ENCODE measurements around the gene ZBTB5.

Gene ZBTB5

DNA sequence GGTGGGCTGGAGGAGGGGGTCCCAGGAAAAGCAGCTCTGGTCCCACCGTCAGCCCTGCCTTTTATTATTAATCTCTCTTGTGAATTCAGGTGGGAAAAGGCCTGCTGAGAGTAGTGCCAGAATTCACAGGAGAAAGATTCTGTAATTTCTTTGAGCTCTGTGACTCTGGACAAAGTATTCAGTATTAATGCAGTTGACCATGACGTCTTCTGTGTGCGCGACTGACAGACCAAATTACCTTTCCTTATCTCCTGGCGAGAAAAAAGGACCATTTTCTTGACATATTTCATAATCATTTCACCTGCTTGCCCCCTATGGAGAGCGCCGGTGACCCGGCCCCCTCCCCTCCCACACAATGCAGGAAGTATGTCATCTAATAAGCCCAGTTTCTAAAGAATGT lies 69.6 kb downstream of the ZBTB5 start:
- H3K4me3 ChIP-seq (ENCODE audit: low read depth, low read length) = no peak overlapping the region
- TF ChIP-seq, protein P1, sequence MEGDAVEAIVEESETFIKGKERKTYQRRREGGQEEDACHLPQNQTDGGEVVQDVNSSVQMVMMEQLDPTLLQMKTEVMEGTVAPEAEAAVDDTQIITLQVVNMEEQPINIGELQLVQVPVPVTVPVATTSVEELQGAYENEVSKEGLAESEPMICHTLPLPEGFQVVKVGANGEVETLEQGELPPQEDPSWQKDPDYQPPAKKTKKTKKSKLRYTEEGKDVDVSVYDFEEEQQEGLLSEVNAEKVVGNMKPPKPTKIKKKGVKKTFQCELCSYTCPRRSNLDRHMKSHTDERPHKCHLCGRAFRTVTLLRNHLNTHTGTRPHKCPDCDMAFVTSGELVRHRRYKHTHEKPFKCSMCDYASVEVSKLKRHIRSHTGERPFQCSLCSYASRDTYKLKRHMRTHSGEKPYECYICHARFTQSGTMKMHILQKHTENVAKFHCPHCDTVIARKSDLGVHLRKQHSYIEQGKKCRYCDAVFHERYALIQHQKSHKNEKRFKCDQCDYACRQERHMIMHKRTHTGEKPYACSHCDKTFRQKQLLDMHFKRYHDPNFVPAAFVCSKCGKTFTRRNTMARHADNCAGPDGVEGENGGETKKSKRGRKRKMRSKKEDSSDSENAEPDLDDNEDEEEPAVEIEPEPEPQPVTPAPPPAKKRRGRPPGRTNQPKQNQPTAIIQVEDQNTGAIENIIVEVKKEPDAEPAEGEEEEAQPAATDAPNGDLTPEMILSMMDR (IDR thresholded peaks at IDR 0.05; ENCODE audit: low read depth, low read length) = no peak

DNA sequence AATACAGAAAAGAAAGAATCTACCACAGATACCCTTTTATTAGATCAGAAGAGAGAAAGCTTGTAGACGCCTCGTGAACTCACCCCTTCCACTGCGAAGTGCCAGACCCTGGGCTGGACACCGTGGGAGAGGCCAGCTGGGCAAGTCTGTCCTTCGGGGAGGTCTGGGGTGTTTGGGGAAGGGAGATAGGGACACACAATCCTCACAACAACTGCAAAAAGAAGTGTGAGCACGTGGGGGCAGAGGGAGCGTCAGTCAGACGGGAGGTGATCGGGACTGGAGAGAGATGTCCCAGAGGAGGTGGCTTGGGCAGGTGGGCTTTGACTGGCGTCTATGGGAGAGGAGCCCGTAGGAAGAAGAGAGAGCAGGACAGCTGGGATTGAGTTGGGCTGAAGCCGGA lies 70.0 kb downstream of the ZBTB5 start:
- TF ChIP-seq, protein P1 (IDR thresholded peaks at IDR 0.05; ENCODE audit: low read depth, low read length) = no peak
- no peak overlapping the region for H3K4me3 ChIP-seq (ENCODE audit: low read depth, low read length)

DNA sequence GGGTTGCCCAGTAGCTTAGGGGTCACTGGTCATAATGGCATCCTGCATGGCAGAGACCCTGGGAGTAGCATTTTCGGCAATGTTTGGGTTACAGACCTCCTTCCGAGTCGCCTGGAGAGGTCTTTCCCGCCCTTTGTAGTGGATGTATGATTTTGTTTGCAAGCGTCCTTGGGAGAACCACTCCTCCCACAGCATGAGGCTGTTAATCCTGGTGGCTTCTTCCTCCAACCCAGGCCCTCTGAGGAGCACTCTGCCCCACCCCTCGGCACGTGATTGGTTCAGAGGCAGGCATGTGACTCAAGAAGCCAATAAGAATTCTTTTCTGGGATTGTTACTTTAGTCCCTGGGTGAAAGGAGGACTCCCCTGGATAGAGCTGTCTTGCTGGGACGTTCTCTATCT lies 73.0 kb downstream of the ZBTB5 start:
- TF ChIP-seq, protein P1 (IDR thresholded peaks at IDR 0.05; ENCODE audit: low read depth, low read length) = no peak

DNA sequence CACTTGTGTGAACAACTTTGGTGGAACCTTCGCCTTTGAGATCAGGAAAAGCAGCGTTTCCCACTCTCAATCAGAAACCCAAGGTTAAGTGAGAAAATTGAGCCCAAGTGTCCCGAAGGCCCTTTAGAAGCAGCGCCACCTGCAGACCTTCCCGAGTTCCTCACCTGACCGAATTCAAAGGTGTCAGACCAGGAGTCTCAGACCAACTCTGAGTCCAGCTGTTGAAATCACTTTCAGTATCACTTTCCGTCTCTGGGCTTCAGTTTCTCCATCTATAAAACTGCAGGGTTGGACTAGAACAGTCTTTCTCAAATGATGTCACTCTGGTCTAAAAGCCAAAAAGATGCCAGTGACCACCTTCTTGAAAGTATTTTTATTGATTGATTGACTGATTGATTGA lies 74.5 kb downstream of the ZBTB5 start:
- no peak overlapping the region for H3K4me3 ChIP-seq (ENCODE audit: low read depth, low read length)
- TF ChIP-seq, protein P1 (IDR thresholded peaks at IDR 0.05; ENCODE audit: low read depth, low read length) = no peak

More for the DNA sequence above, 73.0 kb downstream of the ZBTB5 start:
- H3K4me3 ChIP-seq (ENCODE audit: low read depth, low read length) = no peak overlapping the region

Data from WI38 (cell line).